IMR-90 (cell line): ENCODE results near the gene EXOC3L2. TPM values are rescaled to one million over a fixed set of nuclear protein-coding genes. Genes with fewer than 3 reads are reported as not detected.

Experiments
- ATAC-seq: fragments of 200-7000 bp; cut with Tn5 transposase; 2 replicates; pipeline ENCODE4 v1.9.1; 2020; ENCODE audit warnings: low read depth, mild to moderate bottlenecking, moderate library complexity
- BruUV-seq: library from RNA; stranded (reverse); fragments of 400-500 nt; replicated peaks from 2 replicates; lab custom pipeline; 2021; lab: Mats Ljungman, UMichigan
- CTCF ChIA-PET: fragments of 300-600 bp; formaldehyde crosslinking; extraction: SDS; loops from one replicate; lab custom pipeline; 2021; ENCODE audit warnings: antibody characterized with exemption; lab: Yijun Ruan, JAX
- POLR2A ChIA-PET: fragments of 300-600 bp; sonication (Branson Sonifier 250); formaldehyde crosslinking; loops from one replicate; lab custom pipeline; 2022; ENCODE audit warnings: antibody characterized with exemption; ENCODE audit not compliant: unreplicated experiment; lab: Charles Lee
- DNase-seq: peaks from one replicate; pipeline ENCODE4 v3.0.0; 2013
- H2AFZ ChIP-seq: replicated peaks from 2 replicates; pipeline ENCODE3; 2013; ENCODE audit warnings: low read length, mild to moderate bottlenecking; ENCODE audit not compliant: poor library complexity
- H2AK5ac ChIP-seq: 2 replicates; pipeline ENCODE4 v1.6.1; 2013; ENCODE audit warnings: low read depth, low read length, inconsistent platforms
- H2AK9ac ChIP-seq: replicated peaks from 2 replicates; pipeline ENCODE3; 2013; ENCODE audit warnings: mild to moderate bottlenecking, low read depth, low read length, moderate library complexity; ENCODE audit not compliant: poor library complexity
- H2BK120ac ChIP-seq: 2 replicates; pipeline ENCODE4 v1.6.1; 2013; ENCODE audit warnings: low read depth, low read length, inconsistent platforms
- H2BK15ac ChIP-seq: 3 replicates; pipeline ENCODE4 v1.6.1; 2013; ENCODE audit warnings: low read depth, low read length, inconsistent platforms
- H2BK20ac ChIP-seq: 2 replicates; pipeline ENCODE4 v1.6.1; 2013; ENCODE audit warnings: low read depth, mild to moderate bottlenecking, inconsistent platforms, low read length, moderate library complexity
- H2BK5ac ChIP-seq: 2 replicates; pipeline ENCODE4 v1.6.1; 2013; ENCODE audit warnings: mild to moderate bottlenecking, low read depth, low read length, inconsistent platforms; ENCODE audit not compliant: poor library complexity, severe bottlenecking
- H3K14ac ChIP-seq: replicated peaks from 2 replicates; pipeline ENCODE4 v1.6.1; 2013; ENCODE audit warnings: low read depth, low read length, inconsistent platforms
- H3K18ac ChIP-seq: 2 replicates; pipeline ENCODE4 v1.6.1; 2013; ENCODE audit warnings: low read depth, low read length, control low read depth
- H3K23ac ChIP-seq: 2 replicates; pipeline ENCODE4 v1.6.1; 2013; ENCODE audit warnings: low read depth, low read length, inconsistent platforms
- H3K27ac ChIP-seq: 2 replicates; pipeline ENCODE4 v1.5.1; 2013; ENCODE audit warnings: mild to moderate bottlenecking, control low read depth, low read length; ENCODE audit not compliant: insufficient read depth
- H3K27me3 ChIP-seq: 2 replicates; pipeline ENCODE4 v1.6.1; 2013; ENCODE audit warnings: low read length; ENCODE audit not compliant: control insufficient read depth, insufficient read depth
- H3K36me3 ChIP-seq: 2 replicates; pipeline ENCODE4 v1.6.1; 2013; ENCODE audit warnings: low read length, mixed read lengths; ENCODE audit not compliant: control insufficient read depth, insufficient read depth
- H3K4ac ChIP-seq: 2 replicates; pipeline ENCODE4 v1.6.1; 2013; ENCODE audit warnings: low read depth, low read length, inconsistent platforms
- H3K4me1 ChIP-seq: 2 replicates; pipeline ENCODE4 v1.6.1; 2013; ENCODE audit warnings: low read length, mixed read lengths; ENCODE audit not compliant: control insufficient read depth, insufficient read depth
- H3K4me2 ChIP-seq: 2 replicates; pipeline ENCODE4 v1.6.1; 2013; ENCODE audit warnings: low read depth, mild to moderate bottlenecking, control low read depth, low read length, moderate library complexity
- H3K4me3 ChIP-seq: 2 replicates; pipeline ENCODE4 v1.5.1; 2013; ENCODE audit warnings: low read depth, mild to moderate bottlenecking, control low read depth, low read length, moderate library complexity; ENCODE audit not compliant: insufficient read depth
- H3K56ac ChIP-seq: 2 replicates; pipeline ENCODE4 v1.6.1; 2013; ENCODE audit warnings: low read length, inconsistent platforms; ENCODE audit not compliant: insufficient read depth; ENCODE audit errors: extremely low read depth
- H3K79me1 ChIP-seq, 2 experiments: 2 replicates each; pipeline ENCODE4 v1.6.1; 2013; ENCODE audit warnings: low read length in 2 of 2, inconsistent platforms in 1 of 2, low read depth in 1 of 2
- H3K9ac ChIP-seq: 2 replicates; pipeline ENCODE4 v1.6.1; 2013; ENCODE audit warnings: low read depth, low read length, control low read depth
- H3K9me1 ChIP-seq: 2 replicates; pipeline ENCODE4 v1.6.1; 2013; ENCODE audit warnings: low read length, inconsistent platforms; ENCODE audit not compliant: insufficient read depth
- H3K9me3 ChIP-seq: 2 replicates; pipeline ENCODE4 v1.6.1; 2013; ENCODE audit warnings: low read length; ENCODE audit not compliant: control insufficient read depth, insufficient read depth
- H4K20me1 ChIP-seq: 2 replicates; pipeline ENCODE4 v1.6.1; 2013; ENCODE audit warnings: low read length, inconsistent platforms; ENCODE audit not compliant: insufficient read depth
- H4K5ac ChIP-seq: 2 replicates; pipeline ENCODE4 v1.6.1; 2013; ENCODE audit warnings: mild to moderate bottlenecking, low read depth, low read length, control low read depth
- H4K8ac ChIP-seq, 2 experiments: 2 replicates each; pipeline ENCODE4 v1.6.1; 2013; ENCODE audit warnings: low read depth in 2 of 2, low read length in 2 of 2, control low read depth in 1 of 2, inconsistent platforms in 1 of 2
- H4K91ac ChIP-seq: 2 replicates; pipeline ENCODE4 v1.6.1; 2013; ENCODE audit warnings: low read depth, low read length, inconsistent platforms; ENCODE audit not compliant: insufficient read depth
- CTCF ChIP-seq: conservative IDR thresholded peaks from 2 replicates; pipeline ENCODE4 v1.5.1; 2012; ENCODE audit warnings: mild to moderate bottlenecking, low read depth, low read length, improper control_type of control experiment
- ELK1 ChIP-seq: fragments of 150-350 bp; IDR thresholded peaks from 2 replicates; pipeline ENCODE4 v1.6.1; 2016; ENCODE audit warnings: low read depth, mild to moderate bottlenecking, low read length, moderate library complexity, borderline replicate concordance
- MAFK ChIP-seq: IDR thresholded peaks from 2 replicates; pipeline ENCODE4 v1.6.1; 2012; ENCODE audit warnings: low read depth, low read length, improper control_type of control experiment
- POLR2A ChIP-seq: IDR thresholded peaks from 2 replicates; pipeline ENCODE4 v1.6.1; 2012; ENCODE audit warnings: mild to moderate bottlenecking, low read depth, low read length
- WGBS, 2 experiments: methylation state at CpG; one replicate each; pipeline versions ENCODE4 v1.1.5 to v1.1.7; 2013; ENCODE audit warnings: missing lambda C conversion rate in 2 of 2; ENCODE audit not compliant: insufficient read length in 1 of 2; ENCODE audit errors: extremely low coverage in 2 of 2; 5-methylcytosine and 5-hydroxymethylcytosine counted together
- dilution Hi-C: fragments of 300-500 bp; cut with HindIII; formaldehyde crosslinking; loops from one replicate; pipeline ENCODE4 v1.14.3; 2018; ENCODE audit warnings: low sequenced_read_pairs; ENCODE audit not compliant: unreplicated experiment
- in situ Hi-C: fragments of 300-500 bp; cut with MboI; formaldehyde crosslinking; loops from 3 replicates; pipeline ENCODE4 v1.14.3; 2019; ENCODE audit warnings: low sequenced_read_pairs, inconsistent platforms, mixed read lengths
- intact Hi-C: fragments of 100-400 bp; cut with micrococcal nuclease; formaldehyde crosslinking; loops from 2 replicates; pipeline ENCODE4 v1.10.0; 2022
- polyA plus RNA-seq, 3 experiments: library from polyadenylated mRNA; depleted of rRNA; stranded (reverse); fragments of >200 nt; gene quantifications; 2 replicates each; pipeline ENCODE4 v1.2.3, GENCODE V29; 2012; ENCODE audit warnings: low replicate concordance in 1 of 3
- total RNA-seq: library from RNA; depleted of rRNA; stranded (reverse); fragments of >200 nt; gene quantifications from 2 replicates; pipeline ENCODE4 v1.2.3, GENCODE V29; 2012

EXOC3L2 gene
- total and polyA plus RNA-seq, 2 of the 4 experiments (the other 2 are of a cell fraction) = 0.03 TPM; not detected in 1

DNA sequence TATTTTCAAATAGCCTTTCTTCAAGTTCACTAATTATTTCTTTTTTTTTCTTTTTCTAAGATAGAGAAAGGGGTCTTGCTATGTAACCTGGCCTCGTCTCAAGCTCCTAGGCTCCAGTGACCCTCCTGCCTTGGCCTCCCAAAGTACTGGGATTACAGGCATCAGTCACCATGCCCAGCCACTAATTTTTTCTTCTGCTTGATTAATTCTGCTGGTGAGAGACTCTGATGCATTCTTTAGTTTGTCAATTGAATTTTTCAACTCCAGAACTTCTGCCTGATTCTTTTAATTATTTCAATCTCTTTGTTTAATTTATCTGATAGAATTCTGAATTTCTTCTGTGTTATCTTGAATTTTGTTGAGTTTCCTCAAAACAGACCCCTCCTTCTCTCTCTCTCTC is 55.2 kb downstream of the EXOC3L2 start:
- WGBS, 2 experiments = no CpG with 5 or more reads among the region's 1 CpG
- H4K91ac ChIP-seq = no peak overlapping the region

More for the DNA sequence above, 55.2 kb downstream of the EXOC3L2 start:
- Histone ChIP-seq H2BK20ac (no peak overlapping the region), H3K4me1 (no peaks in the 10 kb centered on the region), H3K4me2 (no peak overlapping the region), H4K20me1 (no peaks in the 10 kb centered on the region), H3K4me3 (no peak overlapping the region), H3K79me1 (no peaks in the 10 kb centered on the region), H3K4ac (no peak overlapping the region), H3K23ac (no peak overlapping the region), H2AFZ (no peak overlapping the region), H2BK15ac (no peak overlapping the region), H3K18ac (no peak overlapping the region), H3K36me3 (no peaks in the 10 kb centered on the region), H3K27me3 (no peaks in the 10 kb centered on the region), H4K8ac (no peak overlapping the region), H3K27ac (no peak overlapping the region), H3K56ac (no peak overlapping the region), H3K9ac (no peak overlapping the region), H2BK120ac (no peak overlapping the region), H3K9me1 (no peaks in the 10 kb centered on the region), H2AK9ac (no peak overlapping the region), H4K5ac (no peak overlapping the region), H2BK5ac (no peak overlapping the region), H3K14ac (no peak overlapping the region), H3K9me3 (no peaks in the 10 kb centered on the region; the same call in 1 of the 2 replicates), H2AK5ac (no peak overlapping the region)
- intact Hi-C loops = no loop called here
- POLR2A ChIA-PET = no interaction called here
- CTCF ChIA-PET = no interaction called here
- TF ChIP-seq CTCF (no peak), MAFK (no peak), ELK1 (no peak), POLR2A (no peak)
- DNase-seq (no peak), ATAC-seq (no peak)
- no TSS peak for BruUV-seq
- in situ Hi-C loops = no loop called here
- dilution Hi-C loops = no loop called here
